H1 (cell line): ENCODE data around the gene GDF2. TPM values are rescaled to one million over a fixed set of nuclear protein-coding genes. Genes with fewer than 3 reads are reported as not detected.

Source experiments
- CTCF ChIA-PET: fragments of 300-600 bp; sonication (Branson Sonifier 250); formaldehyde crosslinking; loops from one replicate; lab custom pipeline; 2021; ENCODE audit not compliant: partially characterized antibody; lab: Charles Lee
- POLR2A ChIA-PET: fragments of 300-600 bp; sonication (Branson Sonifier 250); formaldehyde crosslinking; loops from one replicate; lab custom pipeline; 2021; ENCODE audit warnings: inconsistent platforms; ENCODE audit not compliant: partially characterized antibody; lab: Charles Lee
- DNase-seq, 2 experiments: peaks; one replicate each; pipeline versions ENCODE4 v3.0.0 to v3.0.0-alpha.2; 2010 to 2022; ENCODE audit warnings: low spot score in 2 of 2, low read depth in 1 of 2, mixed read lengths in 1 of 2
- FAIRE-seq: peaks from 2 replicates; lab custom pipeline; 2011; peaks lifted over from hg19 to GRCh38; lab: Jason Lieb, UNC
- H2AFZ ChIP-seq: 2 replicates; pipeline ENCODE4 v1.8.1; 2012; ENCODE audit warnings: low read length, inconsistent platforms
- H2AK5ac ChIP-seq: 2 replicates; pipeline ENCODE4 v1.6.1; 2013; ENCODE audit warnings: low read depth, low read length
- H2BK120ac ChIP-seq: replicated peaks from 2 replicates; pipeline ENCODE3; 2013; ENCODE audit warnings: low read depth, low read length, inconsistent platforms
- H2BK12ac ChIP-seq: 2 replicates; pipeline ENCODE4 v1.6.1; 2013; ENCODE audit warnings: low read depth, low read length
- H2BK15ac ChIP-seq: 2 replicates; pipeline ENCODE4 v1.6.1; 2013; ENCODE audit warnings: low read length
- H2BK20ac ChIP-seq: 2 replicates; pipeline ENCODE4 v1.6.1; 2013; ENCODE audit warnings: low read length
- H2BK5ac ChIP-seq: 2 replicates; pipeline ENCODE4 v1.6.1; 2013; ENCODE audit warnings: low read depth, low read length
- H3K14ac ChIP-seq: 2 replicates; pipeline ENCODE4 v1.6.1; 2013; ENCODE audit warnings: inconsistent platforms; ENCODE audit not compliant: insufficient read length
- H3K18ac ChIP-seq: 2 replicates; pipeline ENCODE4 v1.6.1; 2013; ENCODE audit warnings: low read length; ENCODE audit errors: extremely low read depth
- H3K23ac ChIP-seq: 2 replicates; pipeline ENCODE4 v1.6.1; 2013; ENCODE audit warnings: inconsistent platforms; ENCODE audit not compliant: insufficient read length
- H3K23me2 ChIP-seq: 2 replicates; pipeline ENCODE4 v1.6.1; 2013; ENCODE audit warnings: low read depth, low read length
- H3K27ac ChIP-seq: 2 replicates; pipeline ENCODE4 v1.6.1; 2011; ENCODE audit warnings: low read depth, low read length, inconsistent platforms
- H3K27me3 ChIP-seq, 4 experiments: replicated peaks in 1 of 4; 1 replicate in 1 of 4; 2 replicates in 3 of 4; pipeline versions ENCODE4 v1.6.1 to v1.8.1; 2011 to 2013; ENCODE audit warnings: low read length in 3 of 4, mild to moderate bottlenecking in 3 of 4, inconsistent platforms in 2 of 4, mixed read lengths in 2 of 4, moderate library complexity in 1 of 4; ENCODE audit not compliant: control insufficient read depth in 3 of 4, insufficient read depth in 3 of 4; ENCODE audit errors: extremely low read depth in 1 of 4
- H3K36me3 ChIP-seq, 4 experiments: 2 replicates each; pipeline versions ENCODE4 v1.6.1 to v1.8.1; 2011 to 2013; ENCODE audit warnings: mild to moderate bottlenecking in 4 of 4, low read length in 3 of 4, moderate library complexity in 2 of 4, control low read depth in 1 of 4, inconsistent platforms in 1 of 4; ENCODE audit not compliant: insufficient read depth in 4 of 4, control insufficient read depth in 2 of 4
- H3K4ac ChIP-seq: replicated peaks from 2 replicates; pipeline ENCODE3; 2013; ENCODE audit warnings: low read length, low read depth, mixed read lengths, inconsistent platforms; ENCODE audit not compliant: insufficient read length
- H3K4me1 ChIP-seq, 4 experiments: replicated peaks in 1 of 4; 1 replicate in 1 of 4; 2 replicates in 3 of 4; pipeline versions ENCODE4 v1.6.1 to v1.8.1; 2011 to 2013; ENCODE audit warnings: low read length in 3 of 4, inconsistent platforms in 2 of 4, mixed read lengths in 1 of 4; ENCODE audit not compliant: insufficient read depth in 4 of 4, control insufficient read depth in 3 of 4
- H3K4me2 ChIP-seq, 2 experiments: 2 replicates each; pipeline versions ENCODE4 v1.6.1 to v1.8.1; 2011 to 2013; ENCODE audit warnings: low read depth in 2 of 2, low read length in 2 of 2, control low read depth in 1 of 2, inconsistent platforms in 1 of 2, mild to moderate bottlenecking in 1 of 2; ENCODE audit not compliant: insufficient read depth in 1 of 2
- H3K4me3 ChIP-seq, 4 experiments: fragments of 200-600, 300-600 bp in 1 of 4; sonication (generic), shearing (Covaris generic), sonication (Bioruptor Twin) in 1 of 4; 2 replicates each; pipeline versions ENCODE4 v1.5.1 to v1.8.1; 2011 to 2016; ENCODE audit warnings: low read length in 4 of 4, low read depth in 3 of 4, control low read depth in 2 of 4, inconsistent platforms in 2 of 4, mild to moderate bottlenecking in 2 of 4, mixed read lengths in 1 of 4, moderate library complexity in 1 of 4; ENCODE audit not compliant: insufficient read depth in 2 of 4; ENCODE audit errors: extremely low read depth in 1 of 4
- H3K56ac ChIP-seq: replicated peaks from 2 replicates; pipeline ENCODE3; 2013; ENCODE audit warnings: low read depth, mild to moderate bottlenecking, mixed read lengths, low read length, inconsistent platforms; ENCODE audit not compliant: insufficient read length
- H3K79me1 ChIP-seq: 2 replicates; pipeline ENCODE4 v1.6.1; 2013; ENCODE audit warnings: low read depth, low read length, control low read depth
- H3K79me2 ChIP-seq, 2 experiments: 2 replicates each; pipeline versions ENCODE4 v1.6.1 to v1.8.1; 2012 to 2013; ENCODE audit warnings: low read length in 2 of 2, mild to moderate bottlenecking in 2 of 2, inconsistent platforms in 1 of 2; ENCODE audit not compliant: insufficient read depth in 2 of 2, control insufficient read depth in 1 of 2
- H3K9ac ChIP-seq, 4 experiments: replicated peaks in 1 of 4; 1 replicate in 1 of 4; 2 replicates in 3 of 4; pipeline versions ENCODE4 v1.6.1 to v1.8.1; 2011 to 2013; ENCODE audit warnings: low read depth in 3 of 4, low read length in 3 of 4, control low read depth in 2 of 4, mild to moderate bottlenecking in 2 of 4, moderate library complexity in 2 of 4, inconsistent platforms in 1 of 4; ENCODE audit errors: extremely low read depth in 1 of 4
- H3K9me3 ChIP-seq, 2 experiments: 2 replicates each; pipeline versions ENCODE4 v1.6.1 to v1.8.1; 2012 to 2013; ENCODE audit warnings: mild to moderate bottlenecking in 2 of 2, moderate library complexity in 2 of 2, control low read depth in 1 of 2, inconsistent platforms in 1 of 2, low read depth in 1 of 2, low read length in 1 of 2, mixed read lengths in 1 of 2; ENCODE audit not compliant: insufficient read depth in 2 of 2
- H4K20me1 ChIP-seq, 2 experiments: replicated peaks in 1 of 2; 2 replicates each; pipeline versions ENCODE3 to v1.8.1; 2011 to 2013; ENCODE audit warnings: inconsistent platforms in 2 of 2, low read length in 2 of 2, mild to moderate bottlenecking in 1 of 2; ENCODE audit not compliant: insufficient read depth in 2 of 2, control insufficient read depth in 1 of 2
- H4K5ac ChIP-seq: 2 replicates; pipeline ENCODE4 v1.6.1; 2013; ENCODE audit warnings: low read length, low read depth, mixed read lengths, inconsistent platforms; ENCODE audit not compliant: insufficient read length
- H4K8ac ChIP-seq: 2 replicates; pipeline ENCODE4 v1.8.0; 2013; ENCODE audit warnings: mild to moderate bottlenecking, moderate library complexity, low read length, inconsistent platforms; ENCODE audit not compliant: insufficient read depth; ENCODE audit errors: extremely low read depth
- H4K91ac ChIP-seq: replicated peaks from 2 replicates; pipeline ENCODE3; 2013; ENCODE audit warnings: low read length, mixed read lengths, inconsistent platforms; ENCODE audit not compliant: insufficient read length
- RAD21 ChIP-seq, 2 experiments: IDR thresholded peaks in 1 of 2; conservative IDR thresholded peaks in 1 of 2; 2 replicates each; pipeline ENCODE4 v1.6.1; 2011; ENCODE audit warnings: low read depth in 2 of 2, low read length in 2 of 2, improper control_type of control experiment in 1 of 2, inconsistent platforms in 1 of 2, mild to moderate bottlenecking in 1 of 2, moderate library complexity in 1 of 2
- SUZ12 ChIP-seq: fragments of 200-600 bp; sonication (generic); IDR thresholded peaks from 2 replicates; pipeline ENCODE4 v1.6.1; 2012; ENCODE audit warnings: mild to moderate bottlenecking, inconsistent platforms, low read length, moderate library complexity, mixed read lengths
- WGBS, 2 experiments: shearing (Covaris generic) in 1 of 2; methylation state at CpG; one replicate each; pipeline versions ENCODE4 v1.1.6 to v1.1.7; 2013 to 2015; ENCODE audit warnings: low lambda C conversion rate in 2 of 2, mixed read lengths in 2 of 2, inconsistent platforms in 1 of 2, low coverage in 1 of 2, missing lambda C conversion rate in 1 of 2; ENCODE audit not compliant: insufficient replicate concordance in 2 of 2, insufficient coverage in 1 of 2, insufficient read length in 1 of 2; ENCODE audit errors: extremely low coverage in 1 of 2, missing lambda C conversion rate in 1 of 2; 5-methylcytosine and 5-hydroxymethylcytosine counted together
- polyA plus RNA-seq, 7 experiments: library from polyadenylated mRNA; depleted of rRNA in 3 of 7; stranded (reverse) in 5 of 7; unstranded in 2 of 7; fragments of >200 nt in 5 of 7; fragments of 200-250 nt in 2 of 7; gene quantifications; 1 replicate in 5 of 7; 2 replicates in 1 of 7; 4 replicates in 1 of 7; pipeline versions ENCODE4 v1.2.1 to v1.2.3, GENCODE V29; 2011 to 2013; ENCODE audit warnings: missing spikeins in 2 of 7, mixed read lengths in 2 of 7
- total RNA-seq: library from RNA; stranded (reverse); fragmentation: NEBNext Ultra II Directional; extraction: Animal tissue kit (Norgen Biotek cat#: 25700); gene quantifications from 2 replicates; pipeline ENCODE4 v1.2.1, GENCODE V29; 2021

GDF2 gene
- total and polyA plus RNA-seq, 2 of the 8 experiments (the other 6 are each of a cell fraction or from before 2014, with no cell fraction given): not detected

DNA sequence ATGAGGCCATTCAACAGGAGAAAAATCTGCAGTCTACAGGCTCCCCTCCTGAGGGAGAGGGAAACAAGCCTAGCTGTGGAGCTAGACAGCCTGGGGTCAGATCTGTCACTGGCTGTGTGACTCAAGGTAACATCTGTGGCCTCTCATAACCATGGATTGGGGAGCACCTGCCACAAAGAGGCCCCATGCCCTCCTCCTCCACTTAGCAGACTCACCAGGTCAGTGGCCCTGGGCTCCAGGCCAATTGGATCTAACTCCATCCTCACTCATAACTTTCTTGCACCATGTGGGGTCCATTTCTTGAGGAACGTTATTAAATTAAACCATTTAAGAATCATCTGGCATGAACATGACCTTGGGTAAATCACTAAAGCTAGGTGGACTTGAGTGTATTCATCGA lies 20.4 kb upstream of the GDF2 start:
- no peak overlapping the region for H2BK20ac ChIP-seq
- no peak overlapping the region for H3K56ac ChIP-seq
- peaks cover 4 to 42% (median 34%) of the 10 kb centered on the region in 4 experiments for H3K27me3 ChIP-seq
- no peak overlapping the region for H2BK5ac ChIP-seq
- H3K4me1 ChIP-seq: peaks cover 0 to 4% (median 2%) of the 10 kb centered on the region in 4 experiments; a peak in 1 of 7 replicates
- H2BK120ac ChIP-seq: no peak overlapping the region
- H2BK12ac ChIP-seq: no peak overlapping the region
- no peak overlapping the region for H4K8ac ChIP-seq
- H3K4me2 ChIP-seq: no peak overlapping the region
- DNase-seq: no peak
- H3K79me2 ChIP-seq: no peaks in the 10 kb centered on the region
- no peak overlapping the region for H3K23ac ChIP-seq
- no peak for FAIRE-seq
- H2BK15ac ChIP-seq: no peak overlapping the region
- H3K14ac ChIP-seq: no peak overlapping the region
- H3K9me3 ChIP-seq: no peaks in the 10 kb centered on the region
- POLR2A ChIA-PET: no interaction called here
- H3K4me3 ChIP-seq: no peak overlapping the region
- CTCF ChIA-PET: interaction anchor here (0.9 to 3.3 kb wide), 6 partner anchors 10 to 271 kb away, joined by 3 to 16 read pairs (median 4); no protein-coding TSS in a partner anchor
- no peaks in the 10 kb centered on the region for H3K79me1 ChIP-seq
- peaks cover 11% of the 10 kb centered on the region; the same call in 1 of the 2 replicates for H3K23me2 ChIP-seq
- H2AFZ ChIP-seq: no peak overlapping the region
- no peak overlapping the region for H2AK5ac ChIP-seq
- no peak overlapping the region for H3K27ac ChIP-seq
- no peak overlapping the region for H3K9ac ChIP-seq
- TF ChIP-seq RAD21 (IDR thresholded peaks at IDR 0.05 in 1 of 2, conservative IDR thresholded peaks at IDR 0.05 in 1 of 2; ENCODE audit: low read depth in 2 of 2, low read length in 2 of 2) (no peak), SUZ12 (no peak)
- H3K4ac ChIP-seq: no peak overlapping the region
- no peak overlapping the region for H3K18ac ChIP-seq
- H4K5ac ChIP-seq: no peak overlapping the region
- 86% methylated on average over 2 of the region's 2 CpGs; no CpG with 5 or more reads in 1 of the 2 experiments for WGBS, 2 experiments
- H4K20me1 ChIP-seq: no peaks in the 10 kb centered on the region
- H3K36me3 ChIP-seq: no peaks in the 10 kb centered on the region
- no peak overlapping the region for H4K91ac ChIP-seq
